Kidney (tissue), 14 donors: Measurements from ENCODE around the gene PLTP. TPM values are rescaled to one million over a fixed set of nuclear protein-coding genes. Genes with fewer than 3 reads are reported as not detected.

Source experiments
- DNase-seq, 5 donors: peaks; one replicate each; pipeline ENCODE4 v3.0.0-alpha.2; 2013 to 2020
- FAIRE-seq: peaks from 2 replicates; lab custom pipeline; 2012; peaks lifted over from hg19 to GRCh38; lab: Jason Lieb, UNC
- H3K27ac ChIP-seq, 2 donors: one replicate each; pipeline ENCODE4 v1.7.0; 2013; ENCODE audit warnings: low read depth in 2 of 2, low read length in 2 of 2, inconsistent platforms in 1 of 2
- H3K27me3 ChIP-seq: one replicate; pipeline ENCODE4 v1.7.1; 2013; ENCODE audit warnings: low read length, inconsistent platforms; ENCODE audit not compliant: control insufficient read depth, insufficient read depth
- H3K36me3 ChIP-seq, 3 donors: one replicate each; pipeline versions ENCODE4 v1.7.0 to v1.7.1; 2013; ENCODE audit warnings: low read length in 3 of 3, control low read depth in 1 of 3, inconsistent platforms in 1 of 3; ENCODE audit not compliant: insufficient read depth in 3 of 3, control insufficient read depth in 2 of 3
- H3K4me1 ChIP-seq, 3 donors: one replicate each; pipeline versions ENCODE4 v1.7.0 to v1.7.1; 2013; ENCODE audit warnings: low read length in 3 of 3, inconsistent platforms in 1 of 3, low read depth in 1 of 3; ENCODE audit not compliant: control insufficient read depth in 2 of 3, insufficient read depth in 2 of 3
- H3K4me3 ChIP-seq, 3 donors: one replicate each; pipeline versions ENCODE4 v1.7.0 to v1.8.1; 2013; ENCODE audit warnings: low read length in 3 of 3, control low read depth in 1 of 3, inconsistent platforms in 1 of 3
- H3K9ac ChIP-seq, 3 donors: one replicate each; pipeline versions ENCODE4 v1.7.0 to v1.7.1; 2013; ENCODE audit warnings: low read length in 3 of 3, control low read depth in 1 of 3, inconsistent platforms in 1 of 3
- H3K9me3 ChIP-seq, 3 donors: one replicate each; pipeline versions ENCODE4 v1.7.0 to v1.7.1; 2013; ENCODE audit warnings: low read length in 3 of 3, control low read depth in 1 of 3, inconsistent platforms in 1 of 3; ENCODE audit not compliant: control insufficient read depth in 2 of 3, insufficient read depth in 1 of 3
- intact Hi-C: fragments of 100-400 bp; cut with DNase I; formaldehyde crosslinking; loops from one replicate; pipeline ENCODE4 v1.11.1; 2022
- polyA plus RNA-seq: library from polyadenylated mRNA; stranded (reverse); fragments of 350-450 nt; fragmentation: Illumina TruSeq; extraction: RNeasy Lipid Tissue Mini Kit (QIAGEN cat#74804); gene quantifications from one replicate; pipeline ENCODE4 v1.2.3, GENCODE V29; 2014; ENCODE audit warnings: low read depth, low replicate concordance; ENCODE audit not compliant: insufficient read depth
- total RNA-seq: library from RNA; stranded (reverse); fragmentation: NEBNext Ultra II Directional; extraction: Animal tissue kit (Norgen Biotek cat#: 25700); gene quantifications from one replicate; pipeline ENCODE4 v1.2.1, GENCODE V29; 2021
- TF ChIP-seq, protein P1 (sequence below): IDR thresholded peaks from 3 replicates; pipeline ENCODE4 v1.5.1; 2012; ENCODE audit warnings: mild to moderate bottlenecking, moderate library complexity, borderline replicate concordance; ENCODE audit not compliant: insufficient read depth; ENCODE audit errors: extremely low read depth
- donor health status: control.
- donor health status: control.
- donor health status: control.
- donor health status: control.
- donor health status: control.
- donor health status: DM: yes; HTN: yes; CAD: no.
- donor health status: Normal renal cell carcinoma (clear cell type).

PLTP gene
- total and polyA plus RNA-seq, 2 donors from 2014 or later: 345 to 790 TPM

DNA sequence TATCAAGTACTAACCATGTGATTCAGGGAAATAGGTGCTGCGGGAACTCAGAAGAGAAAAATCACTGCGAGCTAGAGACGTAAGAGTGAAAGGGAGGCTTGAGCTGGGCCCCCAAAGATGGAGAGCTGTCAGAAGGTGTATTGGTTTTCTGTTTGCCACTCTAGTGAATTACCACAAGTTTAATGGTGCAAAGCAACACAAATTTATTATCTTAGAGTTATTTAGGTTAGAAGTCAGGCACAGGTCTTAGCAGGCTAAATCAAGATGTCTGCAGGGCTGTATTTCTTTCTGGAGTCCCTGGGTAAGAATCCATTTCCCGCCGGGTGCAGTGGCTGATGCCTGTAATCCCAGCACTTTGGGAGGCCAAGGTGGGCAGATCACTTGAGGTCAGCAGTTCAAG is 52.0 kb downstream of the PLTP start:
- Histone ChIP-seq H3K36me3 (no peaks in the 10 kb centered on the region), H3K9ac (no peak overlapping the region), H3K4me3 (no peak overlapping the region), H3K9me3 (no peaks in the 10 kb centered on the region), H3K27ac (no peak overlapping the region), H3K4me1 (peaks cover 0 to 24% (median 7%) of the 10 kb centered on the region in 3 donors), H3K27me3 (no peaks in the 10 kb centered on the region)
- TF ChIP-seq, protein P1, sequence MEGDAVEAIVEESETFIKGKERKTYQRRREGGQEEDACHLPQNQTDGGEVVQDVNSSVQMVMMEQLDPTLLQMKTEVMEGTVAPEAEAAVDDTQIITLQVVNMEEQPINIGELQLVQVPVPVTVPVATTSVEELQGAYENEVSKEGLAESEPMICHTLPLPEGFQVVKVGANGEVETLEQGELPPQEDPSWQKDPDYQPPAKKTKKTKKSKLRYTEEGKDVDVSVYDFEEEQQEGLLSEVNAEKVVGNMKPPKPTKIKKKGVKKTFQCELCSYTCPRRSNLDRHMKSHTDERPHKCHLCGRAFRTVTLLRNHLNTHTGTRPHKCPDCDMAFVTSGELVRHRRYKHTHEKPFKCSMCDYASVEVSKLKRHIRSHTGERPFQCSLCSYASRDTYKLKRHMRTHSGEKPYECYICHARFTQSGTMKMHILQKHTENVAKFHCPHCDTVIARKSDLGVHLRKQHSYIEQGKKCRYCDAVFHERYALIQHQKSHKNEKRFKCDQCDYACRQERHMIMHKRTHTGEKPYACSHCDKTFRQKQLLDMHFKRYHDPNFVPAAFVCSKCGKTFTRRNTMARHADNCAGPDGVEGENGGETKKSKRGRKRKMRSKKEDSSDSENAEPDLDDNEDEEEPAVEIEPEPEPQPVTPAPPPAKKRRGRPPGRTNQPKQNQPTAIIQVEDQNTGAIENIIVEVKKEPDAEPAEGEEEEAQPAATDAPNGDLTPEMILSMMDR: no peak
- intact Hi-C loops: no loop called here
- no peak for FAIRE-seq
- peak in 3 of 5 donors; percentile 24 to 84 (median 68) for DNase-seq

DNA sequence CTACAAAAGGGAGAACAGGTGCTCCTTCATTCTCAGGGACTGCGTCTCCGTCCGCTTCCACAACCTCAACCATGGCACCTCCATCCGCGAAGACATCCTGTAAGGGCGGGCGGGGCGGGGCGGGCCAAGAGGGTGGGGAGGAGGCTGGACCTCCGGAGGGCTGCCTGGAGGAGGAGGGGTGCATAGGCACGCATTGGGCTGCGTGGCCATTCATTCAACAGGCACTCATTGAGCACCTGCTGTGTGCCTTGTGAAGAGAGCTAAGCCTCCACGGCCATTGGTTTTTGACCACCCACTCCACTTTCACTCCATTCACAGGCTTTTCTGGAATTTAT is 54.1 kb downstream of the PLTP start:
- FAIRE-seq: no peak
- Histone ChIP-seq H3K36me3 (peaks cover 0 to 2% (median 0%) of the 10 kb centered on the region in 3 donors), H3K4me3 (peak overlapping the region; percentile 74 to 93 (median 88)), H3K27ac (peak overlapping the region; percentile 81 to 84), H3K9ac (peak overlapping the region; percentile 35 to 95 (median 65)), H3K4me1 (peaks cover 0 to 27% (median 7%) of the 10 kb centered on the region in 3 donors), H3K9me3 (no peaks in the 10 kb centered on the region), H3K27me3 (no peaks in the 10 kb centered on the region)
- DNase-seq: no peak
- TF ChIP-seq, protein P1: no peak
- intact Hi-C loops: no loop called here

DNA sequence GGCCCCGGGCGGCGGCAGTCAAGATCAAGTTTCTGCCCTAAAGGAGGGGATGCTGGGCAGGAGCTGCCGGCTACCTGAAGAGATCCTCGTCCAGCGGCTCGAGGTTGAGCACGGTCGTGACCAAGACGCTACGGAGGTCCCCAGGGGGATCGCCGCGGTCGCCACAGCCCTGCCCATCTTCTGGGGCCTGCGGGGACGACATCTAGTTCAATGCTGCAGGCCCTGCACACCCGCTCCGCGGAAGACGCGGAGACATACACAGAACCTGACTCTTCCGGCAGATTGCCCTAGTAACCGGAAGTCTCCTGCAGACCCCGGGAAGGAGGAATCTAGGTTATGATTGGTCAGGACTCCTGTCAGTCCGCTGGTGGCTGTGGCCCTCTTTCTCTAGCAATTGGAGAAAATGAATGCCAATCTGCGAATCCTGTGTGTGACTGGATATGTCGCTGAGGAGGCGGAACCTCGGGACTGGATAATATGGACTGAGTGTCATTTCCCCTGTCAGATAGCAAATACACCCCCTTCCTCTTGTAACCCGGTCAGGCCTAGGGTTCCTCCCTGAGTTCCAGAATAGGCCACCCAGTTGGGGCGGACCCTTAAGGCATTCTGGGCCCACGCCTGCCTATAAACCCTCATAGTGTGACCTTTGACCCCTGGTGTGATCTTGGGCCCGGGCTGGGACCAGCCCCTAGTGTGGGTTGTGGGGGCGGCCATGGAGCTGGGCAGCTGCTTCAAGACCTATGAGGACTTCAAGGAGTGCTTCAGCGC is 54.7 kb downstream of the PLTP start, which contains the start of the genes ACOT8 and ZSWIM3:
TSS of gene ACOT8 (minus strand) at position 279 of the 768 bp plus-strand sequence. CDS start at position 202, 77 bp downstream.
TSS of gene ZSWIM3 (plus strand) at position 501 of the 768 bp plus-strand sequence. CDS start at position 713, 212 bp downstream.
- peak; percentile 78 for FAIRE-seq
- intact Hi-C loops: no loop called here

More for the DNA sequence above, 54.7 kb downstream of the PLTP start, which contains the start of the genes ACOT8 and ZSWIM3:
- peaks cover 0 to 2% (median 0%) of the 10 kb centered on the region in 3 donors for H3K36me3 ChIP-seq
- H3K27me3 ChIP-seq: no peaks in the 10 kb centered on the region
- no peaks in the 10 kb centered on the region for H3K9me3 ChIP-seq
- H3K4me1 ChIP-seq: peaks cover 0 to 27% (median 7%) of the 10 kb centered on the region in 3 donors
- DNase-seq: peak; percentile 95 to 100 (median 99)
- peak within 1 kb of the TSS; percentile 65 to 95 (median 68) for H3K9ac ChIP-seq
- peak within 1 kb of the TSS; percentile 74 to 93 (median 88) for H3K4me3 ChIP-seq
- H3K27ac ChIP-seq: peak within 1 kb of the TSS; percentile 81 to 84
- TF ChIP-seq, protein P1: no peak
